ENCODE measurements around the gene PPP2R3C.
"Not testable (repeated sequence)": the region's sequence is repeated elsewhere in the genome, so short reads cannot be mapped to it uniquely, and the experiment has no call there.

GRCh38 chr14:35061113-35061791, 60.5 kb downstream of the PPP2R3C start:
- TF ChIP-seq CTCF, POLR2AphosphoS5 (IDR thresholded peaks at IDR 0.05): not testable (repeated sequence)
